Measurements from ENCODE around the gene PAEP.

PAEP gene

GRCh38 chr9:135530146-135530545 is 31.4 kb upstream of the PAEP start:
- no peak overlapping the region for H3K4me3 ChIP-seq (replicated peaks; ENCODE audit: insufficient read depth, low read length)
- DNase-seq (ENCODE audit: low read depth in 1 of 2, low spot score in 1 of 2) = no peak
- TF ChIP-seq CTCF (IDR thresholded peaks at IDR 0.05; ENCODE audit: insufficient read depth, low read length) (no peak), SPI1 (IDR thresholded peaks at IDR 0.05; ENCODE audit: borderline replicate concordance, low read depth) (no peak)
- TF ChIP-seq, protein P1, sequence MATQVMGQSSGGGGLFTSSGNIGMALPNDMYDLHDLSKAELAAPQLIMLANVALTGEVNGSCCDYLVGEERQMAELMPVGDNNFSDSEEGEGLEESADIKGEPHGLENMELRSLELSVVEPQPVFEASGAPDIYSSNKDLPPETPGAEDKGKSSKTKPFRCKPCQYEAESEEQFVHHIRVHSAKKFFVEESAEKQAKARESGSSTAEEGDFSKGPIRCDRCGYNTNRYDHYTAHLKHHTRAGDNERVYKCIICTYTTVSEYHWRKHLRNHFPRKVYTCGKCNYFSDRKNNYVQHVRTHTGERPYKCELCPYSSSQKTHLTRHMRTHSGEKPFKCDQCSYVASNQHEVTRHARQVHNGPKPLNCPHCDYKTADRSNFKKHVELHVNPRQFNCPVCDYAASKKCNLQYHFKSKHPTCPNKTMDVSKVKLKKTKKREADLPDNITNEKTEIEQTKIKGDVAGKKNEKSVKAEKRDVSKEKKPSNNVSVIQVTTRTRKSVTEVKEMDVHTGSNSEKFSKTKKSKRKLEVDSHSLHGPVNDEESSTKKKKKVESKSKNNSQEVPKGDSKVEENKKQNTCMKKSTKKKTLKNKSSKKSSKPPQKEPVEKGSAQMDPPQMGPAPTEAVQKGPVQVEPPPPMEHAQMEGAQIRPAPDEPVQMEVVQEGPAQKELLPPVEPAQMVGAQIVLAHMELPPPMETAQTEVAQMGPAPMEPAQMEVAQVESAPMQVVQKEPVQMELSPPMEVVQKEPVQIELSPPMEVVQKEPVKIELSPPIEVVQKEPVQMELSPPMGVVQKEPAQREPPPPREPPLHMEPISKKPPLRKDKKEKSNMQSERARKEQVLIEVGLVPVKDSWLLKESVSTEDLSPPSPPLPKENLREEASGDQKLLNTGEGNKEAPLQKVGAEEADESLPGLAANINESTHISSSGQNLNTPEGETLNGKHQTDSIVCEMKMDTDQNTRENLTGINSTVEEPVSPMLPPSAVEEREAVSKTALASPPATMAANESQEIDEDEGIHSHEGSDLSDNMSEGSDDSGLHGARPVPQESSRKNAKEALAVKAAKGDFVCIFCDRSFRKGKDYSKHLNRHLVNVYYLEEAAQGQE (IDR thresholded peaks at IDR 0.05; ENCODE audit: insufficient replicate concordance, low read depth) = no peak
- no peak overlapping the region for H3K27ac ChIP-seq (replicated peaks)
- peaks cover 3% of the 10 kb centered on the region for H3K27me3 ChIP-seq (ENCODE audit: insufficient read depth, poor library complexity, severe bottlenecking)

DNA sequence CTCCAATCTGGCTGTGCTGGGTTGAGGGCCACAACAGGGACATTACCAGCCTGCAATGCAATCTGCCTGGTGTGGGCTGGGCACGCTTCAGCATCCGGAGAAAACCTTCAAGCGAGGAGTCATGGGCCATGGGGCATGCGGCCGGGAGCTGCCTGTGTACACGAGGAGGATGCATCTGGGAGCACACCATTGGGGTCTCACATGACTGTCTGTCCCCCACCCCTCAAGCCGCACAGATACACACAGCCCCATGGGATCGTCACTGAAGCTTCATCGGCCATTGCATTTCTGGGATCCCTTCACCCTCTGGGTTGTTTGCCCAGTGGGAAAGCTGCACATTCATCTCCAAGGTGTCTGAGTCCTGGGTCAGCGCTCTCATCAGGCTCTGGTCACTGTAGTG is 30.5 kb upstream of the PAEP start:
- peaks cover 3% of the 10 kb centered on the region for H3K27me3 ChIP-seq (ENCODE audit: insufficient read depth, poor library complexity, severe bottlenecking)
- DNase-seq (ENCODE audit: low read depth in 1 of 2, low spot score in 1 of 2) = no peak
- H3K4me3 ChIP-seq (replicated peaks; ENCODE audit: insufficient read depth, low read length) = no peak overlapping the region
- no peak for TF ChIP-seq CTCF (IDR thresholded peaks at IDR 0.05; ENCODE audit: insufficient read depth, low read length)
- TF ChIP-seq, protein P1 (IDR thresholded peaks at IDR 0.05; ENCODE audit: insufficient replicate concordance, low read depth) = no peak
- H3K27ac ChIP-seq (replicated peaks) = no peak overlapping the region

- TF ChIP-seq CTCF (IDR thresholded peaks at IDR 0.05; ENCODE audit: insufficient read depth, low read length) (no peak), SPI1 (IDR thresholded peaks at IDR 0.05; ENCODE audit: borderline replicate concordance, low read depth) (no peak), POLR2AphosphoS5 (IDR thresholded peaks at IDR 0.05; ENCODE audit: low read depth) (no peak), GABPA (IDR thresholded peaks at IDR 0.05; ENCODE audit: low read depth) (no peak)
- TF ChIP-seq, protein P1 (IDR thresholded peaks at IDR 0.05; ENCODE audit: insufficient replicate concordance, low read depth) = no peak
- H3K27me3 ChIP-seq (ENCODE audit: insufficient read depth, poor library complexity, severe bottlenecking) = peaks cover 3% of the 10 kb centered on the region
- DNase-seq (ENCODE audit: low read depth in 1 of 2, low spot score in 1 of 2) = no peak
Observed at GRCh38 chr9:135533113-135533512, 28.4 kb upstream of the PAEP start.

More at GRCh38 chr9:135533113-135533512, 28.4 kb upstream of the PAEP start:
- Histone ChIP-seq H3K4me3 (replicated peaks; ENCODE audit: insufficient read depth, low read length) (no peak overlapping the region), H3K27ac (replicated peaks) (no peak overlapping the region)

Measured in HL-60 (cell line).